VCaP (cell line): ENCODE data around the gene PDE6A.
A peak's percentile ranks its signal among the peaks of the same experiment; 100 is the strongest.

Experiments used
- H3K27ac ChIP-seq: fragments of 450-650 bp; 2 replicates; pipeline ENCODE4 v1.5.1; 2017
- CTCF ChIP-seq: fragments of 450-650 bp; conservative IDR thresholded peaks from 2 replicates; pipeline ENCODE4 v1.5.1; 2017; ENCODE audit warnings: mild to moderate bottlenecking, moderate library complexity

Gene PDE6A

GRCh38 chr5:149912226-149912871, 32.2 kb downstream of the PDE6A start:
- no peak overlapping the region for H3K27ac ChIP-seq
- no peak for TF ChIP-seq CTCF

GRCh38 chr5:149911031-149911430, 33.6 kb downstream of the PDE6A start:
- H3K27ac ChIP-seq: no peak overlapping the region
- TF ChIP-seq CTCF: no peak

GRCh38 chr5:149907828-149908227, 36.8 kb downstream of the PDE6A start:
- no peak for TF ChIP-seq CTCF
- H3K27ac ChIP-seq: no peak overlapping the region

GRCh38 chr5:149904977-149905376, 39.6 kb downstream of the PDE6A start:
- H3K27ac ChIP-seq: no peak overlapping the region
- TF ChIP-seq CTCF: no peak

- no peak overlapping the region for H3K27ac ChIP-seq
- no peak for TF ChIP-seq CTCF
Measured at GRCh38 chr5:149904293-149904886, 40.2 kb downstream of the PDE6A start.

- no peak overlapping the region for H3K27ac ChIP-seq
- TF ChIP-seq CTCF: no peak
Measured at GRCh38 chr5:149903404-149903803, 41.2 kb downstream of the PDE6A start.

- 0 out of 2 replicates have a peak, but pooled peaks have one; percentile 31 for TF ChIP-seq CTCF
- H3K27ac ChIP-seq: no peak overlapping the region
Measured at GRCh38 chr5:149902177-149902576, 42.4 kb downstream of the PDE6A start.
